Body of pancreas (tissue), 4 donors: ENCODE results near the gene RNF157.

Source experiments
- POLR2A ChIP-seq, 3 donors: fragments of 450-650 bp; IDR thresholded peaks; one replicate each; pipeline ENCODE4 v1.6.1; 2016; ENCODE audit warnings: antibody characterized with exemption in 3 of 3, mild to moderate bottlenecking in 2 of 3
- TF ChIP-seq, protein P1 (sequence below), 7 experiments: fragments of 450-650 bp in 4 of 7; fragments of 200-600 bp in 3 of 7; sonication (generic) in 3 of 7; IDR thresholded peaks; one replicate each; pipeline ENCODE4 v1.5.1; 2016 to 2019; ENCODE audit warnings: antibody characterized with exemption in 7 of 7

GRCh38 chr17:76134911-76135809 is 105.1 kb downstream of the RNF157 start:
- TF ChIP-seq POLR2A (IDR thresholded peaks at IDR 0.05): no peak
- TF ChIP-seq, protein P1, sequence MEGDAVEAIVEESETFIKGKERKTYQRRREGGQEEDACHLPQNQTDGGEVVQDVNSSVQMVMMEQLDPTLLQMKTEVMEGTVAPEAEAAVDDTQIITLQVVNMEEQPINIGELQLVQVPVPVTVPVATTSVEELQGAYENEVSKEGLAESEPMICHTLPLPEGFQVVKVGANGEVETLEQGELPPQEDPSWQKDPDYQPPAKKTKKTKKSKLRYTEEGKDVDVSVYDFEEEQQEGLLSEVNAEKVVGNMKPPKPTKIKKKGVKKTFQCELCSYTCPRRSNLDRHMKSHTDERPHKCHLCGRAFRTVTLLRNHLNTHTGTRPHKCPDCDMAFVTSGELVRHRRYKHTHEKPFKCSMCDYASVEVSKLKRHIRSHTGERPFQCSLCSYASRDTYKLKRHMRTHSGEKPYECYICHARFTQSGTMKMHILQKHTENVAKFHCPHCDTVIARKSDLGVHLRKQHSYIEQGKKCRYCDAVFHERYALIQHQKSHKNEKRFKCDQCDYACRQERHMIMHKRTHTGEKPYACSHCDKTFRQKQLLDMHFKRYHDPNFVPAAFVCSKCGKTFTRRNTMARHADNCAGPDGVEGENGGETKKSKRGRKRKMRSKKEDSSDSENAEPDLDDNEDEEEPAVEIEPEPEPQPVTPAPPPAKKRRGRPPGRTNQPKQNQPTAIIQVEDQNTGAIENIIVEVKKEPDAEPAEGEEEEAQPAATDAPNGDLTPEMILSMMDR (IDR thresholded peaks at IDR 0.05): no peak
